WTC11 (cell line): ENCODE results near the gene UQCC2. TPM values are rescaled to one million over a fixed set of nuclear protein-coding genes. Genes with fewer than 3 reads are reported as not detected.

Source experiments
- ATAC-seq: fragments of 200-7000 bp; cut with Tn5 transposase; 2 replicates; pipeline ENCODE4 v1.10.0; 2021; ENCODE audit warnings: mild to moderate bottlenecking, moderate library complexity
- CTCF ChIA-PET: fragments of 300-600 bp; sonication (Branson Sonifier 250); formaldehyde crosslinking; loops from one replicate; lab custom pipeline; 2021; ENCODE audit warnings: antibody characterized with exemption; lab: Charles Lee
- POLR2A ChIA-PET: fragments of 350-600 bp; sonication (Branson Sonifier 250); formaldehyde crosslinking; loops from one replicate; lab custom pipeline; 2021; ENCODE audit warnings: antibody characterized with exemption; lab: Charles Lee
- DNase-seq: peaks from one replicate; pipeline ENCODE4 v3.0.0; 2021; ENCODE audit warnings: low spot score
- H3K27ac Mint-ChIP-seq: 2 replicates; pipeline ENCODE4 v1.8.0; 2021; ENCODE audit warnings: mixed read lengths
- H3K27me3 Mint-ChIP-seq: 2 replicates; pipeline ENCODE4 v1.8.0; 2021; ENCODE audit warnings: low read depth, mild to moderate bottlenecking, moderate library complexity, mixed read lengths
- H3K36me3 Mint-ChIP-seq: 2 replicates; pipeline ENCODE4 v1.8.0; 2021; ENCODE audit warnings: mixed read lengths
- H3K4me1 Mint-ChIP-seq: 2 replicates; pipeline ENCODE4 v1.8.0; 2022; ENCODE audit warnings: mixed read lengths
- H3K4me3 Mint-ChIP-seq: 2 replicates; pipeline ENCODE4 v1.8.0; 2021; ENCODE audit warnings: mild to moderate bottlenecking, moderate library complexity, mixed read lengths
- H3K9me3 Mint-ChIP-seq: 2 replicates; pipeline ENCODE4 v1.8.0; 2021; ENCODE audit warnings: mixed read lengths
- CBFB ChIP-seq: sonication (generic); formaldehyde crosslinking; IDR thresholded peaks from 2 replicates; pipeline ENCODE4 v1.8.1; 2022; ENCODE audit warnings: mild to moderate bottlenecking, low read depth, missing genetic modification reagents
- ESRRA ChIP-seq: sonication (generic); formaldehyde crosslinking; IDR thresholded peaks from 2 replicates; pipeline ENCODE4 v1.8.1; 2022; ENCODE audit warnings: mild to moderate bottlenecking, missing genetic modification reagents, borderline replicate concordance
- ETV6 ChIP-seq: sonication (generic); formaldehyde crosslinking; IDR thresholded peaks from 2 replicates; pipeline ENCODE4 v1.8.1; 2022; ENCODE audit warnings: mild to moderate bottlenecking, missing genetic modification reagents
- FOXJ3 ChIP-seq: sonication (generic); formaldehyde crosslinking; IDR thresholded peaks from 2 replicates; pipeline ENCODE4 v1.9.0; 2021; ENCODE audit warnings: missing genetic modification reagents, mild to moderate bottlenecking, borderline replicate concordance
- FOXK1 ChIP-seq: sonication (generic); formaldehyde crosslinking; IDR thresholded peaks from 2 replicates; pipeline ENCODE4 v1.8.0; 2022; ENCODE audit warnings: mild to moderate bottlenecking, moderate library complexity, missing genetic modification reagents
- FOXP1 ChIP-seq: sonication (generic); formaldehyde crosslinking; IDR thresholded peaks from 2 replicates; pipeline ENCODE4 v1.8.0; 2022; ENCODE audit warnings: missing genetic modification reagents, mild to moderate bottlenecking, moderate library complexity, borderline replicate concordance
- GRHL2 ChIP-seq: fragments of 250-450 bp; sonication (Bioruptor Pico); IDR thresholded peaks from 2 replicates; pipeline ENCODE4 v1.8.0; 2022; ENCODE audit warnings: mild to moderate bottlenecking, moderate library complexity; ENCODE audit not compliant: insufficient replicate concordance, severe bottlenecking
- IRF2 ChIP-seq: sonication (generic); formaldehyde crosslinking; IDR thresholded peaks from 2 replicates; pipeline ENCODE4 v1.8.0; 2022; ENCODE audit warnings: low read depth, missing genetic modification reagents, borderline replicate concordance
- NR1H2 ChIP-seq: sonication (generic); formaldehyde crosslinking; IDR thresholded peaks from 2 replicates; pipeline ENCODE4 v1.9.0; 2021; ENCODE audit warnings: mild to moderate bottlenecking, moderate library complexity, missing genetic modification reagents
- NR2C2 ChIP-seq: sonication (generic); formaldehyde crosslinking; IDR thresholded peaks from 2 replicates; pipeline ENCODE4 v1.8.0; 2022; ENCODE audit warnings: mild to moderate bottlenecking, missing genetic modification reagents
- TCF7 ChIP-seq: sonication (generic); formaldehyde crosslinking; IDR thresholded peaks from 2 replicates; pipeline ENCODE4 v1.8.0; 2022; ENCODE audit warnings: mild to moderate bottlenecking, low read depth, missing genetic modification reagents, moderate library complexity
- TEAD1 ChIP-seq: sonication (generic); formaldehyde crosslinking; IDR thresholded peaks from 2 replicates; pipeline ENCODE4 v1.8.0; 2022; ENCODE audit warnings: mild to moderate bottlenecking, missing genetic modification reagents
- ZNF263 ChIP-seq: sonication (generic); formaldehyde crosslinking; IDR thresholded peaks from 2 replicates; pipeline ENCODE4 v1.8.1; 2022; ENCODE audit warnings: low read depth, mild to moderate bottlenecking, moderate library complexity, missing genetic modification reagents
- total RNA-seq: library from RNA; stranded (reverse); gene quantifications from 3 replicates; pipeline ENCODE4 v1.2.3, GENCODE V29; 2021
- TF ChIP-seq, protein P1 (sequence below): sonication (generic); formaldehyde crosslinking; IDR thresholded peaks from 2 replicates; pipeline ENCODE4 v1.8.0; 2022; ENCODE audit warnings: mild to moderate bottlenecking, missing genetic modification reagents
- TF ChIP-seq, protein P2 (sequence below): sonication (generic); formaldehyde crosslinking; IDR thresholded peaks from 2 replicates; pipeline ENCODE4 v1.8.0; 2023; ENCODE audit warnings: missing genetic modification reagents, mild to moderate bottlenecking, borderline replicate concordance
- TF ChIP-seq, protein P3 (sequence below): fragments of 200-600 bp; IDR thresholded peaks from 2 replicates; pipeline ENCODE4 v1.8.0; 2022; ENCODE audit warnings: antibody characterized with exemption
- TF ChIP-seq, protein P4 (sequence below): sonication (generic); formaldehyde crosslinking; IDR thresholded peaks from 2 replicates; pipeline ENCODE4 v1.8.0; 2022; ENCODE audit warnings: mild to moderate bottlenecking, missing genetic modification reagents
- TF ChIP-seq, protein P5 (sequence below): fragments of 250-450 bp; sonication (Bioruptor Pico); IDR thresholded peaks from 2 replicates; pipeline ENCODE4 v2.1.2; 2022; ENCODE audit warnings: mild to moderate bottlenecking, moderate library complexity
- TF ChIP-seq, protein P6 (sequence below): fragments of 250-450 bp; sonication (Bioruptor Pico); IDR thresholded peaks from 2 replicates; pipeline ENCODE4 v1.9.0; 2021; ENCODE audit warnings: mild to moderate bottlenecking
- TF ChIP-seq, protein P7 (sequence below): fragments of 250-450 bp; sonication (Bioruptor Pico); IDR thresholded peaks from 2 replicates; pipeline ENCODE4 v1.8.0; 2021; ENCODE audit warnings: mild to moderate bottlenecking
- TF ChIP-seq, protein P8 (sequence below): sonication (generic); formaldehyde crosslinking; IDR thresholded peaks from 2 replicates; pipeline ENCODE4 v1.8.1; 2022; ENCODE audit warnings: mild to moderate bottlenecking, missing genetic modification reagents, moderate library complexity, borderline replicate concordance

Gene UQCC2
- total RNA-seq, 1 experiment from 2014 or later = 65.8 TPM

DNA sequence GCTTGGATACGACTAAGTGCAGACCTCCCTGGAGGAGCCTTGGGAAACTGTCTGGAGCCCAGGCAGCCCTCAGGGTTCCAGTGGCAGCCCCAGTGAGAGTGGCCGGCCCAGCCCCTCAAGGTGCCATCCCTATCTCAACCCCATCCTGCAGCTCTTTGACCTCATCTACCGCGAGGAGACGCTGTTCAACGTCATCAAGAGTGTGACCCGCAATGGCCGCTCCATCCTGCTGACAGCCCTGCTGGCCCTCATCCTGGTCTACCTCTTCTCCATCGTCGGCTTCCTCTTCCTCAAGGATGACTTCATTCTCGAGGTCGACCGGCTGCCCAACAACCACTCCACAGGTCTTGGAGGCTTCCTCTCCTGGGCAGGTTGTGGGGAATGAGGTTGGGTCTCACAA is 20.7 kb downstream of the UQCC2 start:
- ATAC-seq = no peak
- Mint-ChIP-seq H3K4me1 (no peaks in the 10 kb centered on the region), H3K4me3 (no peak overlapping the region), H3K27me3 (no peaks in the 10 kb centered on the region), H3K36me3 (peaks cover 54% of the 10 kb centered on the region), H3K27ac (no peak overlapping the region), H3K9me3 (no peaks in the 10 kb centered on the region)
- ChIA-PET POLR2A (no interaction called here), CTCF (interaction anchor here (0.5 to 1.2 kb wide), 3 partner anchors 10 to 107 kb away, joined by 4 to 6 read pairs (median 4); no protein-coding TSS in a partner anchor)
- no peak for TF ChIP-seq CBFB (CRISPR knock-in tag)
- TF ChIP-seq NR2C2 (CRISPR knock-in tag) = no peak
- TF ChIP-seq, protein P1, sequence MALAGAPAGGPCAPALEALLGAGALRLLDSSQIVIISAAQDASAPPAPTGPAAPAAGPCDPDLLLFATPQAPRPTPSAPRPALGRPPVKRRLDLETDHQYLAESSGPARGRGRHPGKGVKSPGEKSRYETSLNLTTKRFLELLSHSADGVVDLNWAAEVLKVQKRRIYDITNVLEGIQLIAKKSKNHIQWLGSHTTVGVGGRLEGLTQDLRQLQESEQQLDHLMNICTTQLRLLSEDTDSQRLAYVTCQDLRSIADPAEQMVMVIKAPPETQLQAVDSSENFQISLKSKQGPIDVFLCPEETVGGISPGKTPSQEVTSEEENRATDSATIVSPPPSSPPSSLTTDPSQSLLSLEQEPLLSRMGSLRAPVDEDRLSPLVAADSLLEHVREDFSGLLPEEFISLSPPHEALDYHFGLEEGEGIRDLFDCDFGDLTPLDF = no peak
- DNase-seq = no peak

DNA sequence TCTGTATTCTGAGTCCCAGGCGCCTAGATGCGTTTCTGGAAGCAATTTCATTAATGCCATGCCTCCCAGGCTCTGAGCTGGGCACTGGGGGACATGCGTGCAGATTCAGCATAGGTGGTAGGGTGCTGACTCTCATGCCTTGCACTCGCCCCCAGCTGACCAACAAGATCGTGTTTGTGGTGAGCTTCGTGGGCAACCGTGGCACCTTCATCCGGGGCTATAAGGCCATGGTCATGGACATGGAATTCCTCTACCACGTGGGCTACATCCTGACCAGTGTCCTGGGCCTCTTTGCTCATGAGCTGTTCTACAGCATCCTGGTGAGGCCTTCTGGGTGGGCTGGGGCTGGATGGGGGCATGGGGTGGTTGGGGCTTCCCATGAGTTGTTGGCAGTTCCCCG is 21.6 kb downstream of the UQCC2 start:
- H3K4me1 Mint-ChIP-seq = no peaks in the 10 kb centered on the region
- no peak overlapping the region for H3K4me3 Mint-ChIP-seq
- H3K27ac Mint-ChIP-seq = no peak overlapping the region
- peaks cover 59% of the 10 kb centered on the region for H3K36me3 Mint-ChIP-seq
- ChIA-PET POLR2A (no interaction called here), CTCF (interaction anchor here (0.7 to 1.2 kb wide), 3 partner anchors 11 to 236 kb away, joined by 3 to 6 read pairs (median 4); no protein-coding TSS in a partner anchor)
- TF ChIP-seq FOXK1 (CRISPR knock-in tag) = no peak
- TF ChIP-seq, protein P2, sequence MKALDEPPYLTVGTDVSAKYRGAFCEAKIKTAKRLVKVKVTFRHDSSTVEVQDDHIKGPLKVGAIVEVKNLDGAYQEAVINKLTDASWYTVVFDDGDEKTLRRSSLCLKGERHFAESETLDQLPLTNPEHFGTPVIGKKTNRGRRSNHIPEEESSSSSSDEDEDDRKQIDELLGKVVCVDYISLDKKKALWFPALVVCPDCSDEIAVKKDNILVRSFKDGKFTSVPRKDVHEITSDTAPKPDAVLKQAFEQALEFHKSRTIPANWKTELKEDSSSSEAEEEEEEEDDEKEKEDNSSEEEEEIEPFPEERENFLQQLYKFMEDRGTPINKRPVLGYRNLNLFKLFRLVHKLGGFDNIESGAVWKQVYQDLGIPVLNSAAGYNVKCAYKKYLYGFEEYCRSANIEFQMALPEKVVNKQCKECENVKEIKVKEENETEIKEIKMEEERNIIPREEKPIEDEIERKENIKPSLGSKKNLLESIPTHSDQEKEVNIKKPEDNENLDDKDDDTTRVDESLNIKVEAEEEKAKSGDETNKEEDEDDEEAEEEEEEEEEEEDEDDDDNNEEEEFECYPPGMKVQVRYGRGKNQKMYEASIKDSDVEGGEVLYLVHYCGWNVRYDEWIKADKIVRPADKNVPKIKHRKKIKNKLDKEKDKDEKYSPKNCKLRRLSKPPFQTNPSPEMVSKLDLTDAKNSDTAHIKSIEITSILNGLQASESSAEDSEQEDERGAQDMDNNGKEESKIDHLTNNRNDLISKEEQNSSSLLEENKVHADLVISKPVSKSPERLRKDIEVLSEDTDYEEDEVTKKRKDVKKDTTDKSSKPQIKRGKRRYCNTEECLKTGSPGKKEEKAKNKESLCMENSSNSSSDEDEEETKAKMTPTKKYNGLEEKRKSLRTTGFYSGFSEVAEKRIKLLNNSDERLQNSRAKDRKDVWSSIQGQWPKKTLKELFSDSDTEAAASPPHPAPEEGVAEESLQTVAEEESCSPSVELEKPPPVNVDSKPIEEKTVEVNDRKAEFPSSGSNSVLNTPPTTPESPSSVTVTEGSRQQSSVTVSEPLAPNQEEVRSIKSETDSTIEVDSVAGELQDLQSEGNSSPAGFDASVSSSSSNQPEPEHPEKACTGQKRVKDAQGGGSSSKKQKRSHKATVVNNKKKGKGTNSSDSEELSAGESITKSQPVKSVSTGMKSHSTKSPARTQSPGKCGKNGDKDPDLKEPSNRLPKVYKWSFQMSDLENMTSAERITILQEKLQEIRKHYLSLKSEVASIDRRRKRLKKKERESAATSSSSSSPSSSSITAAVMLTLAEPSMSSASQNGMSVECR (CRISPR knock-in tag) = no peak
- TF ChIP-seq ZNF263 (CRISPR knock-in tag) = no peak
- TF ChIP-seq, protein P3, sequence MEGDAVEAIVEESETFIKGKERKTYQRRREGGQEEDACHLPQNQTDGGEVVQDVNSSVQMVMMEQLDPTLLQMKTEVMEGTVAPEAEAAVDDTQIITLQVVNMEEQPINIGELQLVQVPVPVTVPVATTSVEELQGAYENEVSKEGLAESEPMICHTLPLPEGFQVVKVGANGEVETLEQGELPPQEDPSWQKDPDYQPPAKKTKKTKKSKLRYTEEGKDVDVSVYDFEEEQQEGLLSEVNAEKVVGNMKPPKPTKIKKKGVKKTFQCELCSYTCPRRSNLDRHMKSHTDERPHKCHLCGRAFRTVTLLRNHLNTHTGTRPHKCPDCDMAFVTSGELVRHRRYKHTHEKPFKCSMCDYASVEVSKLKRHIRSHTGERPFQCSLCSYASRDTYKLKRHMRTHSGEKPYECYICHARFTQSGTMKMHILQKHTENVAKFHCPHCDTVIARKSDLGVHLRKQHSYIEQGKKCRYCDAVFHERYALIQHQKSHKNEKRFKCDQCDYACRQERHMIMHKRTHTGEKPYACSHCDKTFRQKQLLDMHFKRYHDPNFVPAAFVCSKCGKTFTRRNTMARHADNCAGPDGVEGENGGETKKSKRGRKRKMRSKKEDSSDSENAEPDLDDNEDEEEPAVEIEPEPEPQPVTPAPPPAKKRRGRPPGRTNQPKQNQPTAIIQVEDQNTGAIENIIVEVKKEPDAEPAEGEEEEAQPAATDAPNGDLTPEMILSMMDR = no peak
- TF ChIP-seq, protein P4, sequence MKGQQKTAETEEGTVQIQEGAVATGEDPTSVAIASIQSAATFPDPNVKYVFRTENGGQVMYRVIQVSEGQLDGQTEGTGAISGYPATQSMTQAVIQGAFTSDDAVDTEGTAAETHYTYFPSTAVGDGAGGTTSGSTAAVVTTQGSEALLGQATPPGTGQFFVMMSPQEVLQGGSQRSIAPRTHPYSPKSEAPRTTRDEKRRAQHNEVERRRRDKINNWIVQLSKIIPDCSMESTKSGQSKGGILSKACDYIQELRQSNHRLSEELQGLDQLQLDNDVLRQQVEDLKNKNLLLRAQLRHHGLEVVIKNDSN (CRISPR knock-in tag) = no peak
- TF ChIP-seq ETV6 (CRISPR knock-in tag) = no peak
- TF ChIP-seq, protein P5, sequence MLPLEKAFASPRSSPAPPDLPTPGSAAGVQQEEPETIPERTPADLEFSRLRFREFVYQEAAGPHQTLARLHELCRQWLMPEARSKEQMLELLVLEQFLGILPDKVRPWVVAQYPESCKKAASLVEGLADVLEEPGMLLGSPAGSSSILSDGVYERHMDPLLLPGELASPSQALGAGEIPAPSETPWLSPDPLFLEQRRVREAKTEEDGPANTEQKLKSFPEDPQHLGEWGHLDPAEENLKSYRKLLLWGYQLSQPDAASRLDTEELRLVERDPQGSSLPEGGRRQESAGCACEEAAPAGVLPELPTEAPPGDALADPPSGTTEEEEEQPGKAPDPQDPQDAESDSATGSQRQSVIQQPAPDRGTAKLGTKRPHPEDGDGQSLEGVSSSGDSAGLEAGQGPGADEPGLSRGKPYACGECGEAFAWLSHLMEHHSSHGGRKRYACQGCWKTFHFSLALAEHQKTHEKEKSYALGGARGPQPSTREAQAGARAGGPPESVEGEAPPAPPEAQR (CRISPR knock-in tag) = no peak
- TF ChIP-seq FOXP1 (CRISPR knock-in tag) = no peak
- TF ChIP-seq, protein P6, sequence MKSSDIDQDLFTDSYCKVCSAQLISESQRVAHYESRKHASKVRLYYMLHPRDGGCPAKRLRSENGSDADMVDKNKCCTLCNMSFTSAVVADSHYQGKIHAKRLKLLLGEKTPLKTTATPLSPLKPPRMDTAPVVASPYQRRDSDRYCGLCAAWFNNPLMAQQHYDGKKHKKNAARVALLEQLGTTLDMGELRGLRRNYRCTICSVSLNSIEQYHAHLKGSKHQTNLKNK (CRISPR knock-in tag) = no peak
- no peak for TF ChIP-seq TCF7 (CRISPR knock-in tag)
- no peak for TF ChIP-seq TEAD1 (CRISPR knock-in tag)
- no peak for TF ChIP-seq ESRRA (CRISPR knock-in tag)
- TF ChIP-seq GRHL2 (CRISPR knock-in tag) = no peak
- TF ChIP-seq NR2C2 (CRISPR knock-in tag) = no peak
- TF ChIP-seq, protein P7, sequence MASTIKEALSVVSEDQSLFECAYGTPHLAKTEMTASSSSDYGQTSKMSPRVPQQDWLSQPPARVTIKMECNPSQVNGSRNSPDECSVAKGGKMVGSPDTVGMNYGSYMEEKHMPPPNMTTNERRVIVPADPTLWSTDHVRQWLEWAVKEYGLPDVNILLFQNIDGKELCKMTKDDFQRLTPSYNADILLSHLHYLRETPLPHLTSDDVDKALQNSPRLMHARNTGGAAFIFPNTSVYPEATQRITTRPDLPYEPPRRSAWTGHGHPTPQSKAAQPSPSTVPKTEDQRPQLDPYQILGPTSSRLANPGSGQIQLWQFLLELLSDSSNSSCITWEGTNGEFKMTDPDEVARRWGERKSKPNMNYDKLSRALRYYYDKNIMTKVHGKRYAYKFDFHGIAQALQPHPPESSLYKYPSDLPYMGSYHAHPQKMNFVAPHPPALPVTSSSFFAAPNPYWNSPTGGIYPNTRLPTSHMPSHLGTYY (CRISPR knock-in tag) = no peak
- no peak for TF ChIP-seq FOXJ3 (CRISPR knock-in tag)
- no peak for TF ChIP-seq NR1H2 (CRISPR knock-in tag)
- TF ChIP-seq, protein P8, sequence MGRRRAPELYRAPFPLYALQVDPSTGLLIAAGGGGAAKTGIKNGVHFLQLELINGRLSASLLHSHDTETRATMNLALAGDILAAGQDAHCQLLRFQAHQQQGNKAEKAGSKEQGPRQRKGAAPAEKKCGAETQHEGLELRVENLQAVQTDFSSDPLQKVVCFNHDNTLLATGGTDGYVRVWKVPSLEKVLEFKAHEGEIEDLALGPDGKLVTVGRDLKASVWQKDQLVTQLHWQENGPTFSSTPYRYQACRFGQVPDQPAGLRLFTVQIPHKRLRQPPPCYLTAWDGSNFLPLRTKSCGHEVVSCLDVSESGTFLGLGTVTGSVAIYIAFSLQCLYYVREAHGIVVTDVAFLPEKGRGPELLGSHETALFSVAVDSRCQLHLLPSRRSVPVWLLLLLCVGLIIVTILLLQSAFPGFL (CRISPR knock-in tag) = no peak
- no peak for TF ChIP-seq IRF2 (CRISPR knock-in tag)
- TF ChIP-seq, protein P1 = no peak
- no peaks in the 10 kb centered on the region for H3K27me3 Mint-ChIP-seq
- ATAC-seq (no peak), DNase-seq (no peak)
- H3K9me3 Mint-ChIP-seq = no peaks in the 10 kb centered on the region
